Lung (tissue), 16 donors: Measurements from ENCODE around the gene CDK8. TPM values are rescaled to one million over a fixed set of nuclear protein-coding genes. Genes with fewer than 3 reads are reported as not detected.

ENCODE experiments used
- ATAC-seq: fragments of 200-7000 bp; cut with Tn5 transposase; one replicate; pipeline ENCODE4 v1.9.1; 2020; ENCODE audit warnings: moderate number of reproducible peaks; ENCODE audit not compliant: insufficient read depth, low FRiP score
- DNase-seq, 3 donors: peaks; one replicate each; pipeline ENCODE4 v3.0.0-alpha.2; 2013 to 2017
- H3K27ac ChIP-seq, 2 donors: one replicate each; pipeline ENCODE4 v1.5.1; 2013; ENCODE audit warnings: mild to moderate bottlenecking in 2 of 2, moderate library complexity in 2 of 2, control low read depth in 1 of 2, inconsistent platforms in 1 of 2, low read depth in 1 of 2, low read length in 1 of 2
- H3K27me3 ChIP-seq, 3 donors: one replicate each; pipeline ENCODE4 v1.5.1; 2013; ENCODE audit warnings: low read length in 2 of 3; ENCODE audit not compliant: control insufficient read depth in 3 of 3, insufficient read depth in 3 of 3
- H3K36me3 ChIP-seq, 4 donors: one replicate each; pipeline ENCODE4 v1.5.1; 2013; ENCODE audit warnings: low read length in 4 of 4, mild to moderate bottlenecking in 1 of 4, moderate library complexity in 1 of 4; ENCODE audit not compliant: control insufficient read depth in 4 of 4, insufficient read depth in 4 of 4
- H3K4me1 ChIP-seq, 5 donors: one replicate each; pipeline ENCODE4 v1.5.1; 2013; ENCODE audit warnings: low read length in 5 of 5, mild to moderate bottlenecking in 2 of 5, moderate library complexity in 1 of 5; ENCODE audit not compliant: control insufficient read depth in 5 of 5, insufficient read depth in 5 of 5
- H3K4me3 ChIP-seq: one replicate; pipeline ENCODE4 v1.5.1; 2013; ENCODE audit warnings: mild to moderate bottlenecking, control low read depth, moderate library complexity
- H3K9ac ChIP-seq, 2 donors: one replicate each; pipeline ENCODE4 v1.5.1; 2013; ENCODE audit warnings: low read length in 2 of 2, control low read depth in 1 of 2; ENCODE audit not compliant: insufficient read depth in 1 of 2
- H3K9me3 ChIP-seq, 4 donors: one replicate each; pipeline ENCODE4 v1.5.1; 2013; ENCODE audit warnings: low read length in 3 of 4, mild to moderate bottlenecking in 1 of 4, moderate library complexity in 1 of 4; ENCODE audit not compliant: control insufficient read depth in 4 of 4, insufficient read depth in 3 of 4
- CTCF ChIP-seq: IDR thresholded peaks from 2 replicates; pipeline ENCODE4 v1.5.1; 2012; ENCODE audit warnings: mild to moderate bottlenecking; ENCODE audit errors: control extremely low read depth, extremely low read depth
- WGBS, 2 donors: extraction: QIAGEN DNeasy Blood & Tissue Kit; methylation state at CpG; one replicate each; pipeline ENCODE4 v1.1.7; 2013; 5-methylcytosine and 5-hydroxymethylcytosine counted together
- long read RNA-seq, 5 donors: transcript quantifications; one replicate each; lab custom pipeline, GENCODE V29; 2026
- polyA plus RNA-seq, 2 donors: library from polyadenylated mRNA; stranded (reverse); fragments of 200-250 nt; gene quantifications; one replicate each; pipeline ENCODE4 v1.2.1, GENCODE V29; 2013
- total RNA-seq, 2 donors: library from RNA; depleted of rRNA in 1 of 2; stranded (reverse); fragments of >200 nt in 1 of 2; gene quantifications; one replicate each; pipeline ENCODE4 v1.2.1, GENCODE V29; 2014 to 2021
- donor health status: control.
- donor health status: control.
- donor health status: Bipolar disorder and iron deficiency.
- donor health status: healthy.
- donor health status: DM: yes; HTN: yes; CAD: no.

The CDK8 gene
- total RNA-seq (10 to 100 TPM in 1 of 2 donors, 1 to 10 TPM in 1; 9.8 to 12.7 TPM), polyA plus RNA-seq (1 to 10 TPM; 7.1 to 9.5 TPM)
- long read RNA-seq, donor 1, partial matches to known transcripts = 7 of 9 reads
- long read RNA-seq, donor 1, other reads (novel, unspliced or antisense) = 0 of 9 reads
- long read RNA-seq, donor 2, partial matches to known transcripts = 17 of 17 reads
- long read RNA-seq, donor 2, other reads (novel, unspliced or antisense) = 0 of 17 reads
- long read RNA-seq, donor 3, partial matches to known transcripts = 0 of 1 reads
- long read RNA-seq, donor 3, other reads (novel, unspliced or antisense) = 0 of 1 reads
- long read RNA-seq, donor 4 = 0 reads
- long read RNA-seq, donor 5, partial matches to known transcripts = 0 of 3 reads
- long read RNA-seq, donor 5, other reads (novel, unspliced or antisense) = 0 of 3 reads

- 0% methylated on average over 48 to 79 of the region's 79 CpGs for WGBS, 2 donors
- no peak for TF ChIP-seq CTCF
- Histone ChIP-seq H3K27me3 (peaks cover 0 to 4% (median 0%) of the 10 kb centered on the region in 3 donors), H3K27ac (peak within 1 kb of the TSS; percentile 87 to 96), H3K36me3 (no peaks in the 10 kb centered on the region), H3K4me1 (peaks cover 0 to 17% (median 5%) of the 10 kb centered on the region in 5 donors), H3K9ac (peak within 1 kb of the TSS; percentile 29 to 56), H3K4me3 (peak within 1 kb of the TSS; percentile 96), H3K9me3 (no peaks in the 10 kb centered on the region)
- peak; percentile 92 to 96 (median 94) for DNase-seq
- peak; percentile 96 for ATAC-seq
These were observed at the start of gene CDK8 for GRCh38 chr13:26253787-26254582. TSS of gene CDK8 (plus strand) at chr13:26254129. CDS start at chr13:26254642, 513 bp downstream.

- WGBS, 2 donors = 93 to 96% methylated on average over 1 of the region's 1 CpG
- ATAC-seq (no peak), DNase-seq (no peak)
- no peaks in the 10 kb centered on the region for H3K27me3 ChIP-seq
- no peak overlapping the region for H3K4me3 ChIP-seq
- peaks cover 0 to 20% (median 14%) of the 10 kb centered on the region in 4 donors for H3K36me3 ChIP-seq
- H3K9ac ChIP-seq = no peak overlapping the region
- no peak overlapping the region for H3K27ac ChIP-seq
- H3K4me1 ChIP-seq = no peaks in the 10 kb centered on the region
- no peak for TF ChIP-seq CTCF
- no peaks in the 10 kb centered on the region for H3K9me3 ChIP-seq
These were observed 45.6 kb upstream of the CDK8 start for GRCh38 chr13:26208287-26208686.

GRCh38 chr13:26213345-26213744 lies 40.6 kb upstream of the CDK8 start:
- Histone ChIP-seq H3K4me3 (no peak overlapping the region), H3K9ac (no peak overlapping the region), H3K9me3 (no peaks in the 10 kb centered on the region), H3K27me3 (no peaks in the 10 kb centered on the region), H3K4me1 (no peaks in the 10 kb centered on the region), H3K36me3 (peaks cover 26 to 39% (median 33%) of the 10 kb centered on the region in 4 donors), H3K27ac (no peak overlapping the region)
- DNase-seq (no peak), ATAC-seq (no peak)
- TF ChIP-seq CTCF = no peak
- 90 to 94% methylated on average over 1 of the region's 1 CpG for WGBS, 2 donors
